Measurements from ENCODE around the gene RBMS3.
A peak's percentile ranks its signal among the peaks of the same experiment; 100 is the strongest.

The RBMS3 gene

GRCh38 chr3:29576675-29577074 lies 295.8 kb downstream of the RBMS3 start:
- DNase-seq (ENCODE audit: low spot score): no peak

GRCh38 chr3:29577250-29577649 lies 296.4 kb downstream of the RBMS3 start:
- no peak for DNase-seq (ENCODE audit: low spot score)

- no peak for DNase-seq (ENCODE audit: low spot score)
These were observed 300.4 kb downstream of the RBMS3 start for GRCh38 chr3:29581311-29581710.

GRCh38 chr3:29582273-29582672 lies 301.4 kb downstream of the RBMS3 start:
- peak; percentile 49 for DNase-seq (ENCODE audit: low spot score)

- DNase-seq (ENCODE audit: low spot score): no peak
These were observed 303.0 kb downstream of the RBMS3 start for GRCh38 chr3:29583861-29584260.

- DNase-seq (ENCODE audit: low spot score): no peak
These were observed 304.5 kb downstream of the RBMS3 start for GRCh38 chr3:29585368-29585767.

- no peak for DNase-seq (ENCODE audit: low spot score)
These were observed 306.5 kb downstream of the RBMS3 start for GRCh38 chr3:29587340-29587739.

GRCh38 chr3:29590012-29590411 lies 309.1 kb downstream of the RBMS3 start:
- no peak for DNase-seq (ENCODE audit: low spot score)

- DNase-seq (ENCODE audit: low spot score): no peak
These were observed 309.6 kb downstream of the RBMS3 start for GRCh38 chr3:29590461-29590860.

GRCh38 chr3:29591579-29591978 lies 310.7 kb downstream of the RBMS3 start:
- DNase-seq (ENCODE audit: low spot score): no peak

GRCh38 chr3:29593802-29594201 lies 312.9 kb downstream of the RBMS3 start:
- DNase-seq (ENCODE audit: low spot score): no peak

GRCh38 chr3:29594261-29594660 lies 313.4 kb downstream of the RBMS3 start:
- DNase-seq (ENCODE audit: low spot score): no peak

GRCh38 chr3:29597376-29598008 lies 316.6 kb downstream of the RBMS3 start:
- no peak for DNase-seq (ENCODE audit: low spot score)

GRCh38 chr3:29601861-29602585 lies 321.2 kb downstream of the RBMS3 start:
- no peak for DNase-seq (ENCODE audit: low spot score)

GRCh38 chr3:29605845-29606244 lies 325.0 kb downstream of the RBMS3 start:
- no peak for DNase-seq (ENCODE audit: low spot score)

- no peak for DNase-seq (ENCODE audit: low spot score)
These were observed 325.5 kb downstream of the RBMS3 start for GRCh38 chr3:29606416-29606815.

GRCh38 chr3:29608414-29609327 lies 327.8 kb downstream of the RBMS3 start:
- DNase-seq (ENCODE audit: low spot score): no peak

- DNase-seq (ENCODE audit: low spot score): no peak
These were observed 328.5 kb downstream of the RBMS3 start for GRCh38 chr3:29609328-29609811.

GRCh38 chr3:29610781-29611180 lies 329.9 kb downstream of the RBMS3 start:
- DNase-seq (ENCODE audit: low spot score): no peak

- no peak for DNase-seq (ENCODE audit: low spot score)
These were observed 330.4 kb downstream of the RBMS3 start for GRCh38 chr3:29611252-29611651.

- DNase-seq (ENCODE audit: low spot score): no peak
These were observed 331.7 kb downstream of the RBMS3 start for GRCh38 chr3:29612536-29612935.

GRCh38 chr3:29614954-29615353 lies 334.1 kb downstream of the RBMS3 start:
- DNase-seq (ENCODE audit: low spot score): no peak

Data from D341Med (cell line).